CD4-positive, CD25-positive, alpha-beta regulatory T cell (primary cell): ENCODE measurements around the gene COL5A1. TPM values are rescaled to one million over a fixed set of nuclear protein-coding genes. Genes with fewer than 3 reads are reported as not detected.

Source experiments
- ATAC-seq, 2 donors: fragments of 150-1000 bp; cut with Tn5 transposase; one replicate each; pipeline ENCODE4 v1.10.0; 2021; ENCODE audit warnings: low read depth in 2 of 2, moderate number of reproducible peaks in 2 of 2, moderate library complexity in 1 of 2
- DNase-seq, 3 donors: peaks; one replicate each; pipeline versions ENCODE4 v3.0.0 to v3.0.0-alpha.2; 2012 to 2022; ENCODE audit warnings: mixed read lengths in 1 of 3
- H3K27ac ChIP-seq: one replicate; pipeline ENCODE4 v1.7.0; 2013; ENCODE audit warnings: mild to moderate bottlenecking, low read length; ENCODE audit not compliant: insufficient read depth, poor library complexity, severe bottlenecking
- H3K27me3 ChIP-seq: one replicate; pipeline ENCODE4 v1.7.0; 2013; ENCODE audit warnings: low read length; ENCODE audit not compliant: control insufficient read depth, insufficient read depth
- H3K36me3 ChIP-seq: one replicate; pipeline ENCODE4 v1.7.0; 2013; ENCODE audit warnings: mild to moderate bottlenecking, low read length, moderate library complexity; ENCODE audit not compliant: control insufficient read depth, insufficient read depth
- H3K4me1 ChIP-seq: 2 replicates; pipeline ENCODE4 v1.7.0; 2013; ENCODE audit warnings: mild to moderate bottlenecking, low read length; ENCODE audit not compliant: insufficient read depth, control insufficient read depth, poor library complexity, severe bottlenecking
- H3K4me3 ChIP-seq: one replicate; pipeline ENCODE4 v1.7.0; 2013; ENCODE audit warnings: low read depth, mild to moderate bottlenecking, low read length, moderate library complexity
- H3K9me3 ChIP-seq, 2 experiments: 1 replicate in 1 of 2; 2 replicates in 1 of 2; pipeline ENCODE4 v1.7.0; 2013; ENCODE audit warnings: low read length in 2 of 2, mild to moderate bottlenecking in 1 of 2, moderate library complexity in 1 of 2; ENCODE audit not compliant: control insufficient read depth in 2 of 2
- H3K27ac Mint-ChIP-seq, 3 donors: one replicate each; pipeline ENCODE4 v1.8.0; 2020 to 2022; ENCODE audit warnings: mild to moderate bottlenecking in 3 of 3, mixed read lengths in 3 of 3, moderate library complexity in 2 of 3
- H3K27me3 Mint-ChIP-seq: one replicate; pipeline ENCODE4 v1.8.0; 2022; ENCODE audit warnings: mild to moderate bottlenecking, mixed read lengths
- H3K36me3 Mint-ChIP-seq: one replicate; pipeline ENCODE4 v1.8.0; 2020; ENCODE audit warnings: mixed read lengths
- H3K4me1 Mint-ChIP-seq, 4 donors: one replicate each; pipeline ENCODE4 v1.8.0; 2020 to 2022; ENCODE audit warnings: mixed read lengths in 4 of 4, mild to moderate bottlenecking in 1 of 4
- H3K4me3 Mint-ChIP-seq, 4 donors: one replicate each; pipeline ENCODE4 v1.8.0; 2020 to 2022; ENCODE audit warnings: mild to moderate bottlenecking in 4 of 4, mixed read lengths in 4 of 4, moderate library complexity in 3 of 4
- H3K9me3 Mint-ChIP-seq, 7 donors: one replicate each; pipeline ENCODE4 v1.8.0; 2020 to 2022; ENCODE audit warnings: mixed read lengths in 7 of 7, mild to moderate bottlenecking in 3 of 7, moderate library complexity in 2 of 7
- polyA plus RNA-seq, 4 donors: library from polyadenylated mRNA; unstranded; fragments of 300-500 nt; fragmentation: Illumina TruSeq; gene quantifications; one replicate each; pipeline ENCODE4 v1.2.3, GENCODE V29; 2021
- total RNA-seq: library from RNA; stranded (reverse); gene quantifications from one replicate; pipeline ENCODE4 v1.2.3, GENCODE V29; 2022

COL5A1 gene
- total and polyA plus RNA-seq, 5 donors from 2014 or later: 0.02 to 1.7 (median 0.10) TPM; not detected in 2

GRCh38 chr9:134597041-134597913, 44.3 kb upstream of the COL5A1 start:
- H3K36me3 ChIP-seq: no peaks in the 10 kb centered on the region
- Mint-ChIP-seq H3K4me3 (no peak overlapping the region), H3K9me3 (no peaks in the 10 kb centered on the region), H3K36me3 (no peaks in the 10 kb centered on the region), H3K27ac (no peak overlapping the region), H3K27me3 (peaks cover 5% of the 10 kb centered on the region), H3K4me1 (peaks cover 0 to 4% (median 0%) of the 10 kb centered on the region in 4 donors)
- no peak overlapping the region for H3K27ac ChIP-seq
- DNase-seq (no peak), ATAC-seq (no peak)
- H3K9me3 ChIP-seq: no peaks in the 10 kb centered on the region
- H3K4me1 ChIP-seq: no peaks in the 10 kb centered on the region
- no peak overlapping the region for H3K4me3 ChIP-seq
- no peaks in the 10 kb centered on the region for H3K27me3 ChIP-seq

GRCh38 chr9:134597957-134598883, 43.4 kb upstream of the COL5A1 start:
- Histone ChIP-seq H3K27me3 (no peaks in the 10 kb centered on the region), H3K9me3 (no peaks in the 10 kb centered on the region), H3K4me3 (no peak overlapping the region), H3K4me1 (no peaks in the 10 kb centered on the region), H3K27ac (no peak overlapping the region), H3K36me3 (no peaks in the 10 kb centered on the region)
- peaks cover 0 to 4% (median 0%) of the 10 kb centered on the region in 4 donors for H3K4me1 Mint-ChIP-seq
- peaks cover 5% of the 10 kb centered on the region for H3K27me3 Mint-ChIP-seq
- no peak overlapping the region for H3K4me3 Mint-ChIP-seq
- no peaks in the 10 kb centered on the region for H3K9me3 Mint-ChIP-seq
- no peaks in the 10 kb centered on the region for H3K36me3 Mint-ChIP-seq
- H3K27ac Mint-ChIP-seq: no peak overlapping the region
- DNase-seq (no peak), ATAC-seq (no peak)

- H3K9me3 Mint-ChIP-seq: no peaks in the 10 kb centered on the region
- H3K27me3 Mint-ChIP-seq: peaks cover 5% of the 10 kb centered on the region
- H3K9me3 ChIP-seq: no peaks in the 10 kb centered on the region
- no peaks in the 10 kb centered on the region for H3K36me3 Mint-ChIP-seq
- no peak for DNase-seq
- no peak overlapping the region for H3K27ac Mint-ChIP-seq
- ATAC-seq: no peak
- H3K4me1 ChIP-seq: no peaks in the 10 kb centered on the region
- no peak overlapping the region for H3K4me3 ChIP-seq
- H3K36me3 ChIP-seq: no peaks in the 10 kb centered on the region
- no peak overlapping the region for H3K27ac ChIP-seq
- no peaks in the 10 kb centered on the region for H3K27me3 ChIP-seq
- H3K4me1 Mint-ChIP-seq: peaks cover 0 to 4% (median 0%) of the 10 kb centered on the region in 4 donors
- no peak overlapping the region for H3K4me3 Mint-ChIP-seq
These were observed 42.7 kb upstream of the COL5A1 start for GRCh38 chr9:134598884-134599245.

GRCh38 chr9:134600371-134600770, 41.2 kb upstream of the COL5A1 start:
- Histone ChIP-seq H3K27me3 (no peaks in the 10 kb centered on the region), H3K9me3 (no peaks in the 10 kb centered on the region), H3K4me3 (no peak overlapping the region), H3K27ac (no peak overlapping the region), H3K4me1 (no peaks in the 10 kb centered on the region), H3K36me3 (no peaks in the 10 kb centered on the region)
- Mint-ChIP-seq H3K4me1 (peaks cover 0 to 3% (median 0%) of the 10 kb centered on the region in 4 donors), H3K4me3 (no peak overlapping the region), H3K36me3 (no peaks in the 10 kb centered on the region), H3K27me3 (peaks cover 5% of the 10 kb centered on the region), H3K27ac (no peak overlapping the region), H3K9me3 (no peaks in the 10 kb centered on the region)
- DNase-seq: no peak
- ATAC-seq: no peak

GRCh38 chr9:134600836-134601638, 40.6 kb upstream of the COL5A1 start:
- Mint-ChIP-seq H3K4me3 (no peak overlapping the region), H3K27ac (no peak overlapping the region), H3K27me3 (peaks cover 5% of the 10 kb centered on the region), H3K9me3 (no peaks in the 10 kb centered on the region), H3K36me3 (no peaks in the 10 kb centered on the region), H3K4me1 (no peaks in the 10 kb centered on the region)
- H3K4me1 ChIP-seq: no peaks in the 10 kb centered on the region
- DNase-seq (no peak), ATAC-seq (no peak)
- H3K36me3 ChIP-seq: no peaks in the 10 kb centered on the region
- H3K27ac ChIP-seq: no peak overlapping the region
- H3K27me3 ChIP-seq: no peaks in the 10 kb centered on the region
- no peak overlapping the region for H3K4me3 ChIP-seq
- H3K9me3 ChIP-seq: no peaks in the 10 kb centered on the region

- Histone ChIP-seq H3K4me1 (no peaks in the 10 kb centered on the region), H3K4me3 (no peak overlapping the region), H3K27me3 (no peaks in the 10 kb centered on the region), H3K9me3 (no peaks in the 10 kb centered on the region), H3K27ac (no peak overlapping the region), H3K36me3 (no peaks in the 10 kb centered on the region)
- ATAC-seq (no peak), DNase-seq (no peak)
- no peak overlapping the region for H3K4me3 Mint-ChIP-seq
- H3K9me3 Mint-ChIP-seq: no peaks in the 10 kb centered on the region
- H3K27me3 Mint-ChIP-seq: peaks cover 5% of the 10 kb centered on the region
- H3K27ac Mint-ChIP-seq: no peak overlapping the region
- no peaks in the 10 kb centered on the region for H3K36me3 Mint-ChIP-seq
- no peaks in the 10 kb centered on the region for H3K4me1 Mint-ChIP-seq
These were observed 39.8 kb upstream of the COL5A1 start for GRCh38 chr9:134601764-134602163.

GRCh38 chr9:134602547-134603362, 38.8 kb upstream of the COL5A1 start:
- Mint-ChIP-seq H3K36me3 (no peaks in the 10 kb centered on the region), H3K4me1 (no peaks in the 10 kb centered on the region), H3K27ac (no peak overlapping the region), H3K9me3 (no peaks in the 10 kb centered on the region), H3K4me3 (no peak overlapping the region), H3K27me3 (peaks cover 5% of the 10 kb centered on the region)
- H3K4me1 ChIP-seq: no peaks in the 10 kb centered on the region
- H3K9me3 ChIP-seq: no peaks in the 10 kb centered on the region
- ATAC-seq: no peak
- H3K4me3 ChIP-seq: no peak overlapping the region
- no peaks in the 10 kb centered on the region for H3K36me3 ChIP-seq
- H3K27ac ChIP-seq: no peak overlapping the region
- no peak for DNase-seq
- no peaks in the 10 kb centered on the region for H3K27me3 ChIP-seq
